HG03066 (cell line): ENCODE measurements around the gene HGFAC.
"Not testable (repeated sequence)": the region's sequence is repeated elsewhere in the genome, so short reads cannot be mapped to it uniquely, and the experiment has no call there.

Experiments used
- ATAC-seq: cut with Tn5 transposase; IDR thresholded peaks from one replicate; pipeline ENCODE4 v1.9.1; 2021; ENCODE audit warnings: low read depth; ENCODE audit not compliant: unreplicated experiment

HGFAC gene

GRCh38 chr4:3458371-3458770 lies 16.6 kb downstream of the HGFAC start:
- ATAC-seq, result no peak

- not testable (repeated sequence) for ATAC-seq
Observed at GRCh38 chr4:3459156-3459555, 17.4 kb downstream of the HGFAC start.

- ATAC-seq, result no peak
Observed at GRCh38 chr4:3460926-3461325, 19.2 kb downstream of the HGFAC start.

GRCh38 chr4:3461515-3462291 lies 19.9 kb downstream of the HGFAC start:
- ATAC-seq, result no peak

GRCh38 chr4:3462321-3462789 lies 20.6 kb downstream of the HGFAC start:
- no peak for ATAC-seq

- no peak for ATAC-seq
Observed at GRCh38 chr4:3462790-3463415, 21.1 kb downstream of the HGFAC start, which contains the start of gene DOK7. DOK7 (plus strand) TSS chr4:3463306; CDS start chr4:3463376, 70 bp downstream.

GRCh38 chr4:3463556-3464348 lies 22.0 kb downstream of the HGFAC start:
- no peak for ATAC-seq

GRCh38 chr4:3464349-3464905 lies 22.7 kb downstream of the HGFAC start:
- no peak for ATAC-seq

- ATAC-seq, result no peak
Observed at GRCh38 chr4:3464911-3465697, 23.3 kb downstream of the HGFAC start.

- no peak for ATAC-seq
Observed at GRCh38 chr4:3465698-3466671, 24.2 kb downstream of the HGFAC start.

GRCh38 chr4:3466691-3467600 lies 25.2 kb downstream of the HGFAC start:
- no peak for ATAC-seq

- ATAC-seq, result no peak
Observed at GRCh38 chr4:3467601-3468031, 25.8 kb downstream of the HGFAC start.

GRCh38 chr4:3468154-3468553 lies 26.4 kb downstream of the HGFAC start:
- ATAC-seq, result no peak

- ATAC-seq, result no peak
Observed at GRCh38 chr4:3468804-3469203, 27.0 kb downstream of the HGFAC start.

- no peak for ATAC-seq
Observed at GRCh38 chr4:3469386-3470243, 27.8 kb downstream of the HGFAC start.

- ATAC-seq, result no peak
Observed at GRCh38 chr4:3470244-3471097, 28.7 kb downstream of the HGFAC start.
